Measurements from ENCODE around the gene EGR4. TPM values are rescaled to one million over a fixed set of nuclear protein-coding genes. Genes with fewer than 3 reads are reported as not detected.

Gene EGR4
- total RNA-seq, 1 donor from 2014 or later = not detected

DNA sequence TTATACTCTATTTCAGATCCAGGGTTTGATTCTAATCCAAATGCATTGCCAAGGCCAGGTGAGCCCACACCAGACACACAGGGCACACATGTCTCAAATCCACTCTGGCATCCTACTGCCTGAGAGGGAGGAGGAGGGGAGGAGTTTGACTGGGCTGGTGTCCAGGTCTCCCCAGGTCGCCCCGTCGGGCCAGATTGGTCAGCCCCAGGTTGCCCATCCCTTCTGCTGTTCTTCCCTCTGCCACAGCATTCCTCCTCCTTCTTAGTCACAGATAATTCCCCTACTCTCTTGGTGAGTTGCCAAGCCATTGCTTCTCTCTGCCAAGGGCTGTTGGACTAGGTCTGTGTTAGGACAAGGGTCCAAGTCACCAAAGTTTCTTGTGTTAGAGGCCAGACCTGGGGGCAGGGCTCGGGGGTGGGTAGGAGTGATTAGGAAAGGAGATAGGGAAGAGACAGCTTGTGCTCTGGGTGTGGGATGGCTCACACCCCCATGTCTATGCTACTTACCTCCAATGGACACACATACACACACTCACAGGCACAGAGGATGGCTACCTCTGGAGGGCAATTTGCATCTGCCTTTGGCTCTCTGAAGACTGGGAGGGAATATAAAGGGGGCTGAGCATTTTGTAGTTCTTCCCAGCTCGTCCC is 2.5 kb upstream of the EGR4 start:
- Mint-ChIP-seq H3K36me3 (ENCODE audit: low read depth) (no peaks in the 10 kb centered on the region), H3K27ac (ENCODE audit: unreplicated experiment) (no peak overlapping the region), H3K4me3 (ENCODE audit: unreplicated experiment) (no peak overlapping the region), H3K9me3 (ENCODE audit: low read depth) (no peaks in the 10 kb centered on the region), H3K4me1 (ENCODE audit: low read depth) (peaks cover 6% of the 10 kb centered on the region), H3K27me3 (ENCODE audit: low read depth) (peaks cover 70% of the 10 kb centered on the region)
- no peak for TF ChIP-seq CTCF (IDR thresholded peaks at IDR 0.05)
- DNase-seq (ENCODE audit: low spot score) = no peak

DNA sequence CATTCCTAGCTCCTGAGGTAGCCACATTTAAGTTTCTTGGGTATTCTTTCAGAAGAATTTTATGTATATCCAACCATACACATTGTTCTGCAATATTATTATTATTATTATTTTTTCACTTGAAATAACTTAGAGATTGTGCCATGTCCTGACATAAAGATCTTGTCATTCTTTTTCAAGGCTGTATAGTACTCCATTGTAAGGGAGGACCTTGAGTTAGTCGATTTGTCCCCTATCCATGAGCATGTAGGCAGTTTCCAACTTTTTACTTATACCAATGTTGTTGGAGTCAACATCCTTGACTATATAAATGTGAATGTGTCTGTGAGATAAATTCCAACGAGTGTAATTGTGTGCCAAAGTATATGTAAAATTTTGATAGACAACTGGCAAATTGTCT is 891 bp upstream of the EGR4 start:
- peaks cover 70% of the 10 kb centered on the region for H3K27me3 Mint-ChIP-seq (ENCODE audit: low read depth)
- no peaks in the 10 kb centered on the region for H3K36me3 Mint-ChIP-seq (ENCODE audit: low read depth)
- H3K9me3 Mint-ChIP-seq (ENCODE audit: low read depth) = no peaks in the 10 kb centered on the region
- no peak overlapping the region for H3K27ac Mint-ChIP-seq (ENCODE audit: unreplicated experiment)
- no peak for DNase-seq (ENCODE audit: low spot score)
- no peak for TF ChIP-seq CTCF (IDR thresholded peaks at IDR 0.05)
- H3K4me1 Mint-ChIP-seq (ENCODE audit: low read depth) = peaks cover 6% of the 10 kb centered on the region
- H3K4me3 Mint-ChIP-seq (ENCODE audit: unreplicated experiment) = no peak overlapping the region

DNA sequence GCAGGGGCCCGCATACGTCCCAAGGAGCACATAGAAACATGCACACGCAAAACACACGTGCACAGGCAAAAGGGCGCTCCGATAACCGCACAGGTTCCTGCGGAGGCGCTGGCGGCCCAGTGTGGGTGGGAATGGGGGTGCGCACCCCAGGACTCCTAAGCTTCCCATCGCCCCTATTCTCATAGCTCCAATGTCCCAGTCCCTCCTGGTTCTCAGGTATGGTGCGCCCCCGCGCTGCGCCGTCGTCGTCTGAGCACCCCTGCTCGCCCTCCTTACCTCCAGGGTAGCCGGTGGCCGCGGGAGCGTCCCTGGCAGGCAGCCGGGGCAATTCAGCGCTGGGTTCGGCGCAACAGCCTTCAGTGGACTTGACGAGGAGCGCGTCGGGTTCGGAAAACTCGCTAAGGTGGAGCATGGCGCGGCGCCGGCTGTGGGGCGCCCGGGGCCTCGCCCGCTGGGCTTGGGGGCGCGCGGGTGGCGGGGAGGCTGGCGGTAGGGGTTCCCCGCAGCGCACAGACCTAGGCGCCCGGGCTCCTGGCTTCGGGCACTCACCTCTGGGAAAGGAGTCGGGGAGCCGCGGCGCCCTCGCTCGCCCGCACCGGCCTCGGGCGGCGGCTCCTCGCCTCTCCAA is 328 bp downstream of the EGR4 start:
- TF ChIP-seq CTCF (IDR thresholded peaks at IDR 0.05) = no peak
- peaks cover 6% of the 10 kb centered on the region for H3K4me1 Mint-ChIP-seq (ENCODE audit: low read depth)
- H3K27me3 Mint-ChIP-seq (ENCODE audit: low read depth) = peaks cover 78% of the 10 kb centered on the region
- no peak for DNase-seq (ENCODE audit: low spot score)
- no peaks in the 10 kb centered on the region for H3K9me3 Mint-ChIP-seq (ENCODE audit: low read depth)
- no peaks in the 10 kb centered on the region for H3K36me3 Mint-ChIP-seq (ENCODE audit: low read depth)
- peak overlapping the region; percentile 60 for H3K4me3 Mint-ChIP-seq (ENCODE audit: unreplicated experiment)
- H3K27ac Mint-ChIP-seq (ENCODE audit: unreplicated experiment) = no peak overlapping the region

DNA sequence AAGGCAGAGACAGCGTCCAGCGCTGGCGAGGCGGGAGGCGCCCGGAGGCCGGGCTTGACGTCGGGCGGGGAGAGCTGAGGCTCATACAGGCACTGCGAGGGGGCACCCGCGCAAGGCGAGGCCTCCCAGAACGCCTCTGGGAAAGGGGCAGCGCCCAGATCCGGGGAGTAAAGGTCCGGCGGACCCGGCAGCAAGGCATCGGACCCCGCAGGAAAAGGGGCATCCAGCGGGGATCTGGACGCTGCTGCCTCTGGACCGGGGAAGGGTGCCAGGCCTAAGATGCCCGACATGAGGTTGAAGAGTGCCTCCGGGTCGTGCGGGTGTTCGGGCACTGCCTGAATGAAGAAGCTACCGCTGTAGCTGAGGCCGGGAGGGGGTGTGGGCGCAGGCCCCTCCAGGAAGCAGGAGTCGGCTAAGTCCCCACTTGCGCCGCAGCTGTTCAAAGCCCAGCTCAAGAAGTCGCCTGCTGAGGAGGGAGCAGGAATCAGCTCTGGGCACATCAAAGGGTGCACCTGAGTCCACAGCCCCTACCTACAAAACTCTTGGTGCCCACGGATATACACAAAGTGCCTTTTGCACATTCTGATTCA is 937 bp downstream of the EGR4 start:
- Mint-ChIP-seq H3K9me3 (ENCODE audit: low read depth) (no peaks in the 10 kb centered on the region), H3K27me3 (ENCODE audit: low read depth) (peaks cover 76% of the 10 kb centered on the region), H3K36me3 (ENCODE audit: low read depth) (no peaks in the 10 kb centered on the region), H3K4me3 (ENCODE audit: unreplicated experiment) (no peak overlapping the region), H3K4me1 (ENCODE audit: low read depth) (peaks cover 6% of the 10 kb centered on the region), H3K27ac (ENCODE audit: unreplicated experiment) (no peak overlapping the region)
- no peak for TF ChIP-seq CTCF (IDR thresholded peaks at IDR 0.05)
- no peak for DNase-seq (ENCODE audit: low spot score)

DNA sequence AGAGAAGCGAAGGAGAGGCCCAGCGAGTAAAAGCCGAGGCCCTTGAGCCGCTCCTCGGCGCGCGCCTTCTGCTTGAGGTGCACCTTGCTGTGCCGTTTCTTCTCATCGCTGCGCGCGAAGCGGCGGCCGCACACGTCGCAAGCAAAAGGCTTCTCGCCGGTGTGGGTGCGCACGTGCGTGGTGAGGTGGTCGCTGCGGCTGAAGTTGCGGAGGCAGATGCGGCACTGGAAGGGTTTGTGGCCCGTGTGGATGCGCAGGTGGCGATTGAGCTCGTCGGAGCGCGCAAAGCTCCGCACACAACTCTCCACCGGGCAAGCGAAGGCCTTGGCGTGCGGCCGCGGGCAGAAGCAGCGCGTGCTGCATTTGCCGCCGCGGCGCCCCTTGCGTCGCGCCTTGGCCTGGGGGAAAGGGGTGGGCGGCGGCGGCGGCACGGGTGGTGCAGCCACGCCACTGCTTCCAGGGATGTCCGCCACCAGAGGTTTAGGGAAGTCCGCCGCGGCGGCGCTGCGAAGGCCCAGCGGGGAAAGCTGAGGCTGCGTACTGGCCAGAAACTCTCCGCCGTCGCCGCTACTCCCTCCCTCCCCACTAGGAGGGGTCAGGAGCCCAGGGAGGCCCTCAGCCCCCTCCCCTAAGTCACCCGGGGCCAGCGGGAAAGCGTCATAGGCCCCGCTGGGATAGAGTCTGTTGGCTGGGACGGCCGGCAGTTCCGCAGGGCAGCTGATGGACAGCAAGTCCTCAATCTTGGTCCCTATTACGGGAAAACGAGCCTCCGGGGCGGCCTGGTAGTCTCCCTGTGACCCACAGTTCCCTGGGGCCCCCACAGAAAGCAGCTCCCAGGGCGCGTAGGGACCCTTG is 1.7 kb downstream of the EGR4 start:
- Mint-ChIP-seq H3K4me3 (ENCODE audit: unreplicated experiment) (peak overlapping the region; percentile 61), H3K9me3 (ENCODE audit: low read depth) (no peaks in the 10 kb centered on the region), H3K27me3 (ENCODE audit: low read depth) (peaks cover 76% of the 10 kb centered on the region), H3K36me3 (ENCODE audit: low read depth) (no peaks in the 10 kb centered on the region), H3K4me1 (ENCODE audit: low read depth) (peaks cover 3% of the 10 kb centered on the region), H3K27ac (ENCODE audit: unreplicated experiment) (no peak overlapping the region)
- peak; percentile 82 for DNase-seq (ENCODE audit: low spot score)
- peak; percentile 35 for TF ChIP-seq CTCF (IDR thresholded peaks at IDR 0.05)

Data from chondrocyte (in vitro differentiated cells).